Smooth muscle cell (in vitro differentiated cells): Measurements from ENCODE around the gene ELAVL2. TPM values are rescaled to one million over a fixed set of nuclear protein-coding genes. Genes with fewer than 3 reads are reported as not detected.

ENCODE experiments used
- DNase-seq: peaks from one replicate; lab custom pipeline; 2025; ENCODE audit not compliant: unreplicated experiment; lab: John Stamatoyannopoulos, UW
- H2AFZ ChIP-seq: fragments of 200-600 bp; sonication (generic); 2 replicates; pipeline ENCODE4 v1.6.0; 2016; ENCODE audit warnings: antibody characterized with exemption, low read depth, mild to moderate bottlenecking
- H3F3A ChIP-seq: fragments of 200-600 bp; sonication (generic); 2 replicates; pipeline ENCODE4 v1.6.0; 2017; ENCODE audit warnings: antibody characterized with exemption, low read depth
- H3K27ac ChIP-seq: fragments of 200-600 bp; sonication (generic); 2 replicates; pipeline ENCODE4 v1.5.1; 2016; ENCODE audit warnings: low read depth, mild to moderate bottlenecking
- H3K27me3 ChIP-seq: fragments of 200-600 bp; sonication (generic); 2 replicates; pipeline ENCODE4 v1.6.1; 2016; ENCODE audit warnings: low read depth, mild to moderate bottlenecking
- H3K36me3 ChIP-seq: fragments of 200-600 bp; sonication (generic); 2 replicates; pipeline ENCODE4 v1.5.1; 2016; ENCODE audit warnings: low read depth
- H3K4me1 ChIP-seq: fragments of 200-600 bp; sonication (generic); 2 replicates; pipeline ENCODE4 v1.5.1; 2016; ENCODE audit warnings: low read depth
- H3K4me2 ChIP-seq: fragments of 200-600 bp; sonication (generic); 2 replicates; pipeline ENCODE4 v1.6.0; 2016; ENCODE audit warnings: mild to moderate bottlenecking
- H3K4me3 ChIP-seq: fragments of 200-600 bp; sonication (generic); 2 replicates; pipeline ENCODE4 v1.5.1; 2016; ENCODE audit warnings: mild to moderate bottlenecking
- H3K79me2 ChIP-seq: fragments of 200-600 bp; sonication (generic); 2 replicates; pipeline ENCODE4 v1.6.0; 2016; ENCODE audit warnings: low read depth, mild to moderate bottlenecking
- H3K9ac ChIP-seq: fragments of 200-600 bp; sonication (generic); 2 replicates; pipeline ENCODE4 v1.6.0; 2016; ENCODE audit warnings: low read depth
- H3K9me3 ChIP-seq: fragments of 200-600 bp; sonication (generic); replicated peaks from 2 replicates; pipeline ENCODE4 v1.5.1; 2016; ENCODE audit warnings: low read depth
- H4K20me1 ChIP-seq: fragments of 200-600 bp; sonication (generic); 2 replicates; pipeline ENCODE4 v1.6.0; 2016; ENCODE audit warnings: low read depth
- CTCF ChIP-seq: fragments of 200-600 bp; sonication (generic); IDR thresholded peaks from 2 replicates; pipeline ENCODE4 v1.5.1; 2017; ENCODE audit warnings: borderline replicate concordance, mild to moderate bottlenecking, antibody characterized with exemption; ENCODE audit not compliant: insufficient read depth, poor library complexity, severe bottlenecking
- WGBS: methylation state at CpG from one replicate; pipeline ENCODE4 v1.1.7; 2016; ENCODE audit warnings: low lambda C conversion rate; 5-methylcytosine and 5-hydroxymethylcytosine counted together
- polyA plus RNA-seq: library from polyadenylated mRNA; unstranded; fragments of >200 nt; fragmentation: Nextera tagmentation; extraction: Ambion mirVana; gene quantifications from 2 replicates; pipeline ENCODE4 v1.2.1, GENCODE V29; 2016
- total RNA-seq: library from RNA; depleted of rRNA; stranded (reverse); fragments of >200 nt; gene quantifications from 2 replicates; pipeline ENCODE4 v1.2.3, GENCODE V29; 2014

The ELAVL2 gene
- total and polyA plus RNA-seq, 2 experiments from 2014 or later, result 5.6 TPM; not detected in 1

GRCh38 chr9:23736293-23736692 lies 89.7 kb downstream of the ELAVL2 start:
- Histone ChIP-seq H3K4me1 (peaks cover 18% of the 10 kb centered on the region), H3K36me3 (no peaks in the 10 kb centered on the region), H3K4me2 (no peak overlapping the region), H3K9ac (no peak overlapping the region), H3F3A (peaks cover 3% of the 10 kb centered on the region), H3K9me3 (no peaks in the 10 kb centered on the region), H3K79me2 (no peaks in the 10 kb centered on the region), H3K27me3 (no peaks in the 10 kb centered on the region), H3K4me3 (no peak overlapping the region), H2AFZ (no peak overlapping the region), H4K20me1 (no peaks in the 10 kb centered on the region), H3K27ac (no peak overlapping the region)
- WGBS, result 87% methylated on average over 5 of the region's 5 CpGs
- no peak for DNase-seq
- TF ChIP-seq CTCF, result no peak

- Histone ChIP-seq H3K4me3 (no peak overlapping the region), H3K4me1 (peaks cover 3% of the 10 kb centered on the region), H3K9me3 (no peaks in the 10 kb centered on the region), H3K36me3 (no peaks in the 10 kb centered on the region), H3F3A (no peaks in the 10 kb centered on the region), H4K20me1 (no peaks in the 10 kb centered on the region), H2AFZ (no peak overlapping the region), H3K27me3 (no peaks in the 10 kb centered on the region), H3K4me2 (no peak overlapping the region), H3K79me2 (no peaks in the 10 kb centered on the region), H3K27ac (no peak overlapping the region), H3K9ac (no peak overlapping the region)
- 77% methylated on average over 2 of the region's 2 CpGs for WGBS
- TF ChIP-seq CTCF, result no peak
- no peak for DNase-seq
Measured at GRCh38 chr9:23733495-23734078, 92.5 kb downstream of the ELAVL2 start.

GRCh38 chr9:23731353-23731752 lies 94.7 kb downstream of the ELAVL2 start:
- no peak for TF ChIP-seq CTCF
- Histone ChIP-seq H3K27me3 (no peaks in the 10 kb centered on the region), H3K9me3 (no peaks in the 10 kb centered on the region), H3K4me2 (no peak overlapping the region), H3F3A (no peaks in the 10 kb centered on the region), H3K36me3 (no peaks in the 10 kb centered on the region), H3K27ac (no peak overlapping the region), H3K4me3 (no peak overlapping the region), H3K79me2 (no peaks in the 10 kb centered on the region), H3K4me1 (peaks cover 3% of the 10 kb centered on the region), H2AFZ (no peak overlapping the region), H4K20me1 (no peaks in the 10 kb centered on the region), H3K9ac (no peak overlapping the region)
- 41% methylated on average over 3 of the region's 3 CpGs for WGBS
- no peak for DNase-seq

- no peak overlapping the region for H3K4me3 ChIP-seq
- TF ChIP-seq CTCF, result no peak
- H3K36me3 ChIP-seq, result no peaks in the 10 kb centered on the region
- H3K27me3 ChIP-seq, result no peaks in the 10 kb centered on the region
- no peak overlapping the region for H3K27ac ChIP-seq
- H3K9ac ChIP-seq, result no peak overlapping the region
- H3F3A ChIP-seq, result no peaks in the 10 kb centered on the region
- H3K79me2 ChIP-seq, result no peaks in the 10 kb centered on the region
- no peaks in the 10 kb centered on the region for H3K4me1 ChIP-seq
- H3K4me2 ChIP-seq, result no peak overlapping the region
- no peak for DNase-seq
- no peaks in the 10 kb centered on the region for H4K20me1 ChIP-seq
- H3K9me3 ChIP-seq, result no peaks in the 10 kb centered on the region
- WGBS, result 53% methylated on average over 2 of the region's 2 CpGs
- no peak overlapping the region for H2AFZ ChIP-seq
Measured at GRCh38 chr9:23730364-23730763, 95.7 kb downstream of the ELAVL2 start.
